ENCODE results near the gene LTA4H.
"Not testable (repeated sequence)": the region's sequence is repeated elsewhere in the genome, so short reads cannot be mapped to it uniquely, and the experiment has no call there.

The LTA4H gene

GRCh38 chr12:96075560-96075959, 40.2 kb upstream of the LTA4H start:
- ChIA-PET CTCF (no interaction called here), POLR2A (ENCODE audit: low non-redundant PET) (no interaction called here)
- H3K27ac ChIP-seq, result no peak overlapping the region
- no peak for TF ChIP-seq CTCF (conservative IDR thresholded peaks at IDR 0.05; ENCODE audit: low read depth)
- DNase-seq (ENCODE audit: low spot score), result no peak

- ChIA-PET POLR2A (ENCODE audit: low non-redundant PET) (interaction anchor here (0.6 kb wide), 1 partner anchor 260 kb away, joined by 7 read pairs; no protein-coding TSS in a partner anchor), CTCF (interaction anchor here (0.7 kb wide), 1 partner anchor 147 kb away, joined by 3 read pairs; no protein-coding TSS in a partner anchor)
- DNase-seq (ENCODE audit: low spot score), result peak; percentile 44
- no peak overlapping the region for H3K27ac ChIP-seq
- no peak for TF ChIP-seq CTCF (conservative IDR thresholded peaks at IDR 0.05; ENCODE audit: low read depth)
These were observed 38.3 kb upstream of the LTA4H start for GRCh38 chr12:96073346-96074330.

- ChIA-PET CTCF (interaction anchor here (0.6 to 0.7 kb wide), 2 partner anchors 145 to 170 kb away, joined by 3 read pairs; no protein-coding TSS in a partner anchor), POLR2A (ENCODE audit: low non-redundant PET) (no interaction called here)
- no peak overlapping the region for H3K27ac ChIP-seq
- TF ChIP-seq CTCF (conservative IDR thresholded peaks at IDR 0.05; ENCODE audit: low read depth), result no peak
- no peak for DNase-seq (ENCODE audit: low spot score)
These were observed 35.4 kb upstream of the LTA4H start for GRCh38 chr12:96070670-96071279.

- POLR2A ChIA-PET (ENCODE audit: low non-redundant PET), result no interaction called here
- TF ChIP-seq CTCF (conservative IDR thresholded peaks at IDR 0.05; ENCODE audit: low read depth), result no peak
- CTCF ChIA-PET, result interaction anchor here (0.7 kb wide), 1 partner anchor 171 kb away, joined by 3 read pairs; no protein-coding TSS in a partner anchor
- no peak for DNase-seq (ENCODE audit: low spot score)
- H3K27ac ChIP-seq, result no peak overlapping the region
These were observed 34.3 kb upstream of the LTA4H start for GRCh38 chr12:96069511-96070231.

GRCh38 chr12:96068636-96069035, 33.2 kb upstream of the LTA4H start:
- POLR2A ChIA-PET (ENCODE audit: low non-redundant PET), result no interaction called here
- CTCF ChIA-PET, result no interaction called here
- TF ChIP-seq CTCF (conservative IDR thresholded peaks at IDR 0.05; ENCODE audit: low read depth), result no peak

GRCh38 chr12:96068111-96068510, 32.7 kb upstream of the LTA4H start:
- POLR2A ChIA-PET (ENCODE audit: low non-redundant PET), result no interaction called here
- no peak overlapping the region for H3K27ac ChIP-seq
- no peak for TF ChIP-seq CTCF (conservative IDR thresholded peaks at IDR 0.05; ENCODE audit: low read depth)
- DNase-seq (ENCODE audit: low spot score), result no peak
- CTCF ChIA-PET, result interaction anchor here (0.7 kb wide), 1 partner anchor 317 kb away, joined by 4 read pairs; no protein-coding TSS in a partner anchor

More at GRCh38 chr12:96068636-96069035, 33.2 kb upstream of the LTA4H start:
- H3K27ac ChIP-seq, result no peak overlapping the region
- no peak for DNase-seq (ENCODE audit: low spot score)

- DNase-seq (ENCODE audit: low spot score); POLR2A ChIA-PET (ENCODE audit: low non-redundant PET); H3K27ac ChIP-seq: not testable (repeated sequence)
- CTCF ChIA-PET, result interaction anchor here (0.7 to 0.8 kb wide), 2 partner anchors 17 to 149 kb away, joined by 4 to 5 read pairs; no protein-coding TSS in a partner anchor
These were observed 30.4 kb upstream of the LTA4H start for GRCh38 chr12:96065776-96066175.
